HG02678 (cell line): ENCODE data around the gene KRT71.

ENCODE experiments used
- ATAC-seq: cut with Tn5 transposase; IDR thresholded peaks from one replicate; pipeline ENCODE4 v1.9.1; 2021; ENCODE audit warnings: mild to moderate bottlenecking, moderate library complexity; ENCODE audit not compliant: unreplicated experiment

KRT71 gene

DNA sequence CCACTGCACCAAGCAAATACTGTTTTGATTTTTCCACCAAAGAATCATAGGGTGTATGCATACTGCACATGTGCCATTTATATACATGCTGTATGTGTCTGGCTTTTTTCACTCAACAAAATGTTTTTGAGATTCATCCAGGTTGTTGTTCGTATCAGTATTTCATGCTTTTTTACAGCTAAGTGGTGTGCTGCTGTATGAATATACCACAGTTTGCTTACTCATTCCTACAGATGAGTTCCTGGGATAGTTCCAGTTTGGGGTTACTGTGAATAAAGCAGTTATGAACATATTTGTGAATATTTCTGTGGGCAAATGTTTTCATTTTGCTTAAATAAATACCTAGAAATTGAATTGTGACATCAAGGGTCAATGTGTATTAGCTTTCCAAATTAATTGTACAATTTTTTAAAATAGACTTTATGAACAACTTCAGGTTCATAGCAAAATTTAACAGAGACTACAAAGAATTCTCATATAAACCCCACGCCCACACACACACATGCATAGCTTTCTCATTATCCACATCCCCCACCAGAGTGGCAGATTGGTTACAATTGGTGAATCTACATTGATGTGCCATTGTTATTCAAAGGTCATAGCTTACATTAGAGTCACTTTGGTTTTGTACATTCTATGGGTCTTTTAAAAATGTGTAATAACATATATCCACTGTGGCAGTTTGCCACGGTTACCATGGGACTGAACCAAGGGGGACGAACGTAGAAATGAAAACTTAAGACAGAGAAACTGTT is 53.0 kb downstream of the KRT71 start:
- ATAC-seq = no peak

- no peak for ATAC-seq
Measured at GRCh38 chr12:52498946-52499345, 54.0 kb downstream of the KRT71 start.

GRCh38 chr12:52497975-52498374 is 55.0 kb downstream of the KRT71 start:
- ATAC-seq = no peak

- no peak for ATAC-seq
Measured at GRCh38 chr12:52496590-52497071, 56.3 kb downstream of the KRT71 start.

- no peak for ATAC-seq
Measured at GRCh38 chr12:52496054-52496453, 56.9 kb downstream of the KRT71 start.

DNA sequence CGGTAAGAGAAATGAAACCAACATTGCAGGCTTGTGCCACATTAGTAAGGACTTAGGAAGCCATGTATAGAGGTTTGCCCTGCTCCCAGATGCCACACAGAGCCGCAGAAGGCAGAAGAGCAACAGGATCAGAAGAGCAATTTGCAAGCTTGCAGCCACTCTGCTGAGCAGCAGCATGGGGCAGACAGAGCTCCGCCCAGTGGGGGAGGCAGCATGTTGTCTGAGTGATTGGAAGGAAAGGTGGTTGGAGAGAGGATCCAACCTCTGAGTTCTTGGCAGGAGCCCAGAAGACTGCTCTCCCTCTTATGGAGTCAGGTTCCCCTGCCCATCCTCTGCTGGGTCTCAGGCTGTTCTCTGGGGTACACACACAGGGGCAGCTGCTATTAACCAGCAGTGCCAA is 57.6 kb downstream of the KRT71 start:
- ATAC-seq = no peak

GRCh38 chr12:52494518-52494917 is 58.4 kb downstream of the KRT71 start:
- ATAC-seq = no peak

GRCh38 chr12:52494100-52494499 is 58.8 kb downstream of the KRT71 start:
- no peak for ATAC-seq
